IPS-NIHi11 (cell line): ENCODE data around the gene MRPL9.

Source experiments
- DNase-seq: peaks from one replicate; pipeline ENCODE4 v3.0.0; 2012; ENCODE audit warnings: mixed read lengths, low spot score

Gene MRPL9

DNA sequence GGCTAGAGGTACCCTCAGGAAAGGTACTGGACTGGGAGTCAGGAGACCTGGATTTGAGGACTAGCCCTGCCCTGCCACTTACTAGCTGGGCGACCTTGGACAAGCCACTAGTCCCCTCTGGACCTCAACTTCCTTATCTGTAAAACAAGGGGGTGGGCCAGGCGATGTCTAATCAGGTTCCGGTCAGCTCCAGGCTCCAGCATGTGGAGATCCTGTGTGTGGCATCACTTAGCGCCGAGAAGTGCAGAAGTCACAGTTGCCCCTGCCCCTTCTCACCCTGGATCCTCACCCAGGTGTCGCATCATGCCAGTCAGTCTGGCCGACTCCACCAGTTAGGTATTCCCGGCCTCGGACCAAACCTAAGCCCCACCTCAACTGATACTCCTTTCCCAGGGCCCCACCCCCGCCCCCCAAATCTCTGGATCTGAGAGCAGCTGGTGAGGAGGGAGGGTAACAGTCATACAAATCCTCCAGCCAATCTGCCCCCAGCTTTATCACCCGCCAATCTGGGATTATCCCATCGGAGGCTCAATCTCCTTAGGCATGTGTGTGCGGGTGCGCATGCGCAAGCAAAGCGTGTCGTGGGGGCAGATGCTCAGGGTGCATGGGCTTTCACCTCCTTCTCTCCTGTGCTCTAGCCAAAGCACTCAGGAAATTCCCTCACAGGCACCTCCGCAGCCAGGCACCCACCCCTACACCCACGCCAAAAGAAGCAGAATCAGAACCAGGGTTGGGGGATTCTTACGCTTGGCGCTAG is 52.1 kb downstream of the MRPL9 start:
- DNase-seq: no peak

GRCh38 chr1:151710187-151710840 is 53.0 kb downstream of the MRPL9 start:
- DNase-seq: peak; percentile 68
